ENCODE results near the gene FNIP2. TPM values are rescaled to one million over a fixed set of nuclear protein-coding genes. Genes with fewer than 3 reads are reported as not detected.

FNIP2 gene
- total RNA-seq, 1 experiment from 2014 or later, result 5.2 TPM

GRCh38 chr4:158724637-158725036 is 44.2 kb upstream of the FNIP2 start:
- CTCF ChIA-PET, result no interaction called here
- Histone ChIP-seq H3F3A (ENCODE audit: low read length, unreplicated experiment) (no peaks in the 10 kb centered on the region), H3K27ac (ENCODE audit: low read length) (no peak overlapping the region), H3K36me3 (ENCODE audit: low read depth, low read length) (peaks cover 4% of the 10 kb centered on the region), H2AFZ (ENCODE audit: low read length) (no peak overlapping the region), H4K20me1 (ENCODE audit: low read length) (no peaks in the 10 kb centered on the region), H3K9me3 (ENCODE audit: low read length) (no peaks in the 10 kb centered on the region), H3K27me3 (ENCODE audit: low read length) (no peaks in the 10 kb centered on the region), H3K4me3 (ENCODE audit: low read length) (no peak overlapping the region), H3K9ac (ENCODE audit: low read length) (no peak overlapping the region), H3K79me2 (ENCODE audit: low read length) (peaks cover 28% of the 10 kb centered on the region), H3K9me2 (replicated peaks; ENCODE audit: low read length) (no peaks in the 10 kb centered on the region), H3K4me2 (ENCODE audit: low read length) (no peak overlapping the region), H3K4me1 (ENCODE audit: insufficient read depth, low read length) (0 out of 2 replicates have a peak, but pooled peaks cover 6% of the 10 kb centered on the region)
- DNase-seq (no peak), ATAC-seq (no peak)
- intact Hi-C loops (cut with micrococcal nuclease), result no loop called here
- no TSS peak for BruUV-seq (replicated peaks)
- TF ChIP-seq, protein P1, sequence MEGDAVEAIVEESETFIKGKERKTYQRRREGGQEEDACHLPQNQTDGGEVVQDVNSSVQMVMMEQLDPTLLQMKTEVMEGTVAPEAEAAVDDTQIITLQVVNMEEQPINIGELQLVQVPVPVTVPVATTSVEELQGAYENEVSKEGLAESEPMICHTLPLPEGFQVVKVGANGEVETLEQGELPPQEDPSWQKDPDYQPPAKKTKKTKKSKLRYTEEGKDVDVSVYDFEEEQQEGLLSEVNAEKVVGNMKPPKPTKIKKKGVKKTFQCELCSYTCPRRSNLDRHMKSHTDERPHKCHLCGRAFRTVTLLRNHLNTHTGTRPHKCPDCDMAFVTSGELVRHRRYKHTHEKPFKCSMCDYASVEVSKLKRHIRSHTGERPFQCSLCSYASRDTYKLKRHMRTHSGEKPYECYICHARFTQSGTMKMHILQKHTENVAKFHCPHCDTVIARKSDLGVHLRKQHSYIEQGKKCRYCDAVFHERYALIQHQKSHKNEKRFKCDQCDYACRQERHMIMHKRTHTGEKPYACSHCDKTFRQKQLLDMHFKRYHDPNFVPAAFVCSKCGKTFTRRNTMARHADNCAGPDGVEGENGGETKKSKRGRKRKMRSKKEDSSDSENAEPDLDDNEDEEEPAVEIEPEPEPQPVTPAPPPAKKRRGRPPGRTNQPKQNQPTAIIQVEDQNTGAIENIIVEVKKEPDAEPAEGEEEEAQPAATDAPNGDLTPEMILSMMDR (conservative IDR thresholded peaks at IDR 0.05; ENCODE audit: low read depth, low read length), result no peak
- TF ChIP-seq EZH2 (IDR thresholded peaks at IDR 0.05; ENCODE audit: low read length, unreplicated experiment), result no peak
- TF ChIP-seq EZH2phosphoT487 (IDR thresholded peaks at IDR 0.05; ENCODE audit: borderline replicate concordance, low read length), result no peak
- POLR2A ChIA-PET (ENCODE audit: unreplicated experiment), result no interaction called here

DNA sequence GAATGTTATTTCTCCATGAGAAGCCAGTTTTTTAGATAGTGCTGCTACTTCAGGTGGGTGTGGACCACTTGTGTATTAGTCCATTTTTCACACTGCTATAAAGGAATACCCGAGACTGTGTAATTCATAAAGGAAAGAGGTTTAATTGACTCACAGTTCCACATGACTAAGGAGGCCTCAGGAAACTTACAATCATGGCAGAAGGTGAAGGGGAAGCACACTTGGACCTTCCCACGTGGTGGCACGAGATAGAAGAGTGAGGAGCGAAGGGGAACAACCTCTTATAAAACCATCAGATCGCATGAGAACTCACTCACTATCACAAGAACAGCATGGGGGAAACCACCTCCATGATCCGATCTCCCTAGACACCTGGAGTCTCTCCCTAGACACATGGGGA is 42.2 kb upstream of the FNIP2 start:
- no TSS peak for BruUV-seq (replicated peaks)
- H3K79me2 ChIP-seq (ENCODE audit: low read length), result peaks cover 15% of the 10 kb centered on the region
- no peaks in the 10 kb centered on the region for H3K36me3 ChIP-seq (ENCODE audit: low read depth, low read length)
- no peak overlapping the region for H3K4me3 ChIP-seq (ENCODE audit: low read length)
- H3K9me3 ChIP-seq (ENCODE audit: low read length), result no peaks in the 10 kb centered on the region
- intact Hi-C loops (cut with micrococcal nuclease), result no loop called here
- ATAC-seq (no peak), DNase-seq (no peak)
- ChIA-PET CTCF (no interaction called here), POLR2A (ENCODE audit: unreplicated experiment) (no interaction called here)
- no peaks in the 10 kb centered on the region for H3F3A ChIP-seq (ENCODE audit: low read length, unreplicated experiment)
- no peak overlapping the region for H3K4me2 ChIP-seq (ENCODE audit: low read length)
- H3K4me1 ChIP-seq (ENCODE audit: insufficient read depth, low read length), result 0 out of 2 replicates have a peak, but pooled peaks cover 3% of the 10 kb centered on the region
- no peaks in the 10 kb centered on the region for H3K9me2 ChIP-seq (replicated peaks; ENCODE audit: low read length)
- no peak overlapping the region for H3K9ac ChIP-seq (ENCODE audit: low read length)
- H3K27me3 ChIP-seq (ENCODE audit: low read length), result no peaks in the 10 kb centered on the region
- no peak for TF ChIP-seq EZH2 (IDR thresholded peaks at IDR 0.05; ENCODE audit: low read length, unreplicated experiment)
- TF ChIP-seq EZH2phosphoT487 (IDR thresholded peaks at IDR 0.05; ENCODE audit: borderline replicate concordance, low read length), result no peak
- TF ChIP-seq, protein P1 (conservative IDR thresholded peaks at IDR 0.05; ENCODE audit: low read depth, low read length), result no peak
- no peak overlapping the region for H3K27ac ChIP-seq (ENCODE audit: low read length)
- no peaks in the 10 kb centered on the region for H4K20me1 ChIP-seq (ENCODE audit: low read length)
- no peak overlapping the region for H2AFZ ChIP-seq (ENCODE audit: low read length)

GRCh38 chr4:158728236-158728635 is 40.6 kb upstream of the FNIP2 start:
- CTCF ChIA-PET, result no interaction called here
- no peaks in the 10 kb centered on the region for H4K20me1 ChIP-seq (ENCODE audit: low read length)
- POLR2A ChIA-PET (ENCODE audit: unreplicated experiment), result no interaction called here
- H3K27ac ChIP-seq (ENCODE audit: low read length), result no peak overlapping the region
- no peaks in the 10 kb centered on the region for H3K79me2 ChIP-seq (ENCODE audit: low read length)
- no peaks in the 10 kb centered on the region for H3K4me1 ChIP-seq (ENCODE audit: insufficient read depth, low read length)
- DNase-seq (no peak), ATAC-seq (no peak)
- H3K36me3 ChIP-seq (ENCODE audit: low read depth, low read length), result no peaks in the 10 kb centered on the region
- H3K4me3 ChIP-seq (ENCODE audit: low read length), result no peak overlapping the region
- BruUV-seq (replicated peaks), result no TSS peak
- H3K9me2 ChIP-seq (replicated peaks; ENCODE audit: low read length), result no peaks in the 10 kb centered on the region
- H3F3A ChIP-seq (ENCODE audit: low read length, unreplicated experiment), result no peaks in the 10 kb centered on the region
- no peaks in the 10 kb centered on the region for H3K9me3 ChIP-seq (ENCODE audit: low read length)
- intact Hi-C loops (cut with micrococcal nuclease), result no loop called here
- TF ChIP-seq EZH2 (IDR thresholded peaks at IDR 0.05; ENCODE audit: low read length, unreplicated experiment), result no peak
- TF ChIP-seq EZH2phosphoT487 (IDR thresholded peaks at IDR 0.05; ENCODE audit: borderline replicate concordance, low read length), result no peak
- TF ChIP-seq, protein P1 (conservative IDR thresholded peaks at IDR 0.05; ENCODE audit: low read depth, low read length), result no peak
- no peak overlapping the region for H3K9ac ChIP-seq (ENCODE audit: low read length)
- H3K4me2 ChIP-seq (ENCODE audit: low read length), result no peak overlapping the region
- no peaks in the 10 kb centered on the region for H3K27me3 ChIP-seq (ENCODE audit: low read length)
- H2AFZ ChIP-seq (ENCODE audit: low read length), result no peak overlapping the region

Data from PC-3 (cell line).